Panc1 (cell line): Measurements from ENCODE around the gene EED. TPM values are rescaled to one million over a fixed set of nuclear protein-coding genes. Genes with fewer than 3 reads are reported as not detected.
"Not testable (repeated sequence)": the region's sequence is repeated elsewhere in the genome, so short reads cannot be mapped to it uniquely, and the experiment has no call there.

Source experiments
- ATAC-seq: fragments of 200-7000 bp; cut with Tn5 transposase; 2 replicates; pipeline ENCODE4 v1.9.1; 2020; ENCODE audit warnings: mild to moderate bottlenecking, moderate library complexity
- BruUV-seq: library from RNA; stranded (reverse); fragments of 400-500 nt; replicated peaks from 2 replicates; lab custom pipeline; 2021; lab: Mats Ljungman, UMichigan
- CTCF ChIA-PET: fragments of 300-600 bp; sonication (Branson Sonifier 250); formaldehyde crosslinking; loops from one replicate; lab custom pipeline; 2022; ENCODE audit warnings: antibody characterized with exemption; lab: Charles Lee
- POLR2A ChIA-PET: fragments of 300-600 bp; sonication (Branson Sonifier 250); formaldehyde crosslinking; loops from one replicate; lab custom pipeline; 2022; ENCODE audit warnings: antibody characterized with exemption; lab: Charles Lee
- DNase-seq: peaks from one replicate; pipeline ENCODE4 v3.0.0-alpha.2; 2010; ENCODE audit warnings: low read depth, low spot score
- H3K27ac ChIP-seq: 2 replicates; pipeline ENCODE4 v1.5.1; 2011; ENCODE audit warnings: mild to moderate bottlenecking, low read length, inconsistent platforms
- H3K27me3 ChIP-seq: fragments of 200-500 bp; sonication (Bioruptor generic); 2 replicates; pipeline ENCODE4 v1.6.0; 2014; ENCODE audit warnings: low read length, inconsistent platforms; ENCODE audit not compliant: control insufficient read depth, insufficient read depth
- H3K36me3 ChIP-seq: fragments of 200-500 bp; sonication (Bioruptor generic); 2 replicates; pipeline ENCODE4 v1.5.1; 2014; ENCODE audit warnings: inconsistent platforms, mild to moderate bottlenecking, low read length, moderate library complexity; ENCODE audit not compliant: control insufficient read depth, insufficient read depth
- H3K4me1 ChIP-seq: 2 replicates; pipeline ENCODE4 v1.5.1; 2011; ENCODE audit warnings: inconsistent platforms, mild to moderate bottlenecking, low read length, moderate library complexity; ENCODE audit not compliant: control insufficient read depth, insufficient read depth
- H3K4me3 ChIP-seq, 2 experiments: 2 replicates each; pipeline ENCODE4 v1.5.1; 2011 to 2012; ENCODE audit warnings: low read depth in 2 of 2, low read length in 2 of 2, mild to moderate bottlenecking in 2 of 2, inconsistent platforms in 1 of 2, moderate library complexity in 1 of 2
- H3K9me3 ChIP-seq: fragments of 200-500 bp; sonication (Bioruptor generic); 2 replicates; pipeline ENCODE4 v1.5.1; 2014; ENCODE audit warnings: low read depth, mild to moderate bottlenecking, inconsistent platforms, low read length, moderate library complexity; ENCODE audit not compliant: control insufficient read depth, insufficient read depth
- CTCF ChIP-seq: fragments of 450-650 bp; IDR thresholded peaks from 2 replicates; pipeline ENCODE4 v1.5.1; 2017; ENCODE audit warnings: mild to moderate bottlenecking
- POLR2AphosphoS5 ChIP-seq: IDR thresholded peaks from 2 replicates; pipeline ENCODE4 v1.6.1; 2012; ENCODE audit warnings: mild to moderate bottlenecking, low read depth, low read length, moderate library complexity
- REST ChIP-seq, 2 experiments: IDR thresholded peaks; 2 replicates each; pipeline ENCODE4 v1.6.1; 2011 to 2012; ENCODE audit warnings: low read depth in 2 of 2, control low read depth in 1 of 2, low read length in 1 of 2, mild to moderate bottlenecking in 1 of 2, moderate library complexity in 1 of 2; ENCODE audit not compliant: insufficient read depth in 1 of 2
- SIN3A ChIP-seq: IDR thresholded peaks from 2 replicates; pipeline ENCODE4 v1.6.1; 2012; ENCODE audit warnings: low read depth, mild to moderate bottlenecking, low read length, moderate library complexity, borderline replicate concordance; ENCODE audit not compliant: insufficient read depth
- TCF7L2 ChIP-seq: IDR thresholded peaks from 2 replicates; pipeline ENCODE4 v1.6.1; 2011; ENCODE audit warnings: mild to moderate bottlenecking, low read depth, low read length, inconsistent platforms
- in situ Hi-C: cut with HindIII; loops from 2 replicates; pipeline ENCODE4 v1.10.0; 2016; ENCODE audit warnings: low sequenced_read_pairs, low pct_unique_long_range_greater_than_20kb
- intact Hi-C: fragments of 100-400 bp; cut with micrococcal nuclease; formaldehyde crosslinking; loops from one replicate; pipeline ENCODE4 v1.10.0; 2022; ENCODE audit not compliant: unreplicated experiment
- total RNA-seq: library from RNA; stranded (reverse); gene quantifications from one replicate; pipeline ENCODE4 v1.2.1, GENCODE V29; 2021; ENCODE audit not compliant: unreplicated experiment

Gene EED
- total RNA-seq, 1 experiment from 2014 or later = 29.0 TPM

DNA sequence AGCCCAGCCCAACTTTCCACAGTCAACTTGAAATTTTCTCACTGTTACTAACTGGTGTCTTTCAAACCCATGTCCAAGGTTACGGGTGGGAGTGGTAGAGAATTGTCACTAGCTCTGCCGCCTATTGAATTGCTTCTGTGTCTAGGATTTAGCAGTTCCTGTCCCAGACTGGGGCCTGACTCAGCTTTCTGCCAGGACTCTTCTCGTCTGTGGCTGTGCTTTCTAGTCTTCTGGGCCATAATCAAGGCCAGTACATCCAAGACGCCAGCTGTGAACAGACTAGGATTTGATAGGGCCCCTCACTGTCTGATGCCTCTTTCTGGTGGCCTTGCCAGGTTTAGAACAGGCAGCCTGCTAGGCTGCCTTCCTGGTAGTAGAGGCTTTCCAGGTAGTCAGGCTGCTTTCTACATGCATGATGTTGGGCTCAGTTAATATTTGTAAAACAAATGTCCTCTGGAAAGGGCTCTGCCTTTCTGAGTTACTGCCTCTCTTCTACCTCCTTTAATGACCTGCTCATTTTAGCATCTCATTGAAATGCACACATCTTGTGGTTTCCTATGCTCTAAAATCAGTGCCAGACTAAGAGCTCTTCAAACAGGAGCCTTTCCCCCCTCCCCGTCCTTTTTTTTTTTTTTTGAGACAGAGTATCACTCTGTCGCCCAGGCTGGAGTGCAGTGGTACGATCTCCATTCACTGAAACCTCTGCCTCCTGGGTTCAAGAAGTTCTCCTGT lies 44.4 kb downstream of the EED start:
- CTCF ChIA-PET = interaction anchor here (0.7 kb wide), 1 partner anchor 21 kb away, joined by 4 read pairs; no protein-coding TSS in a partner anchor
- Histone ChIP-seq H3K4me3 (no peak overlapping the region), H3K27ac (no peak overlapping the region), H3K27me3 (no peaks in the 10 kb centered on the region), H3K4me1 (no peaks in the 10 kb centered on the region), H3K36me3 (no peaks in the 10 kb centered on the region), H3K9me3 (no peaks in the 10 kb centered on the region)
- BruUV-seq = no TSS peak
- TF ChIP-seq TCF7L2 (no peak), POLR2AphosphoS5 (no peak), CTCF (no peak), SIN3A (no peak), REST (IDR thresholded peaks at IDR 0.05; ENCODE audit: insufficient read depth in 1 of 2, low read depth in 2 of 2, low read length in 1 of 2) (no peak)
- intact Hi-C loops = no loop called here
- DNase-seq (no peak), ATAC-seq (peak; percentile 8; the same call in 1 of the 2 replicates)
- in situ Hi-C loops = no loop called here
- POLR2A ChIA-PET = no interaction called here

DNA sequence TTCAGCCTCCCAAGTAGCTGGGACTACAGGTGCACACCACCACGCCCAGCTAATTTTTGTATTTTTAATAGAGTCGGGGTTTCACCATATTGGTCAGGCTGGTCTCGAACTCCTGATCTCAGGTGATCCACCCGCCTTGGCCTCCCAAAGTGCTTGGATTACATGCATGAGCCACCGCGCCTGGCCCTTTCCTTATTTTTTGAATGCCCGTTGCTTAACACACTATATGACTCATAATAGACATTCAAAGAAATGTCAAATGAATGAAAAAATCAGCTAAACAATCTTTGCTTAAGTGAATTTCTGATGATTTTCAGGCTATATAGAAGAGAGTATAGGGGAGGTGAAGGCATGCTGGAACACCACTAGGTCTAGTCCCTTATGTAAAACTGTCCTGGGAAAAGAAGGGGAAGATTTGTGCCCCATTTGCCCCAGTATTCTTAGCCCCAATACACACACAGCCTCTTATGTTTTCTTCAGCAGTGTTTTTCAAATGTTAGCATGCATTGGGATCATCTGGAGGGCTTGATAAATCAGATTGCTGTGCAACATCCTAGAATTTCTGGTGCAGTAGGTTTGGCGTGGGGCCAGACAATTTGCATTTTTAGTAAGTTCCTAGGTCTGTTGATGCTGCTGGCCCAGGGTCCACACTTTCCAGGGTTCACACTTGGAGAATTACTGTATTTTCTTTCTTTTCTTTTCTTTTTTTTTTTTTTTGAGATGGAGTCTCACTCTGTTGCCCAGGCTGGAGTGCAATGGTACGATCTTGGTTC lies 45.1 kb downstream of the EED start:
- H3K27me3 ChIP-seq, POLR2A ChIA-PET, in situ Hi-C loops, ATAC-seq, H3K36me3 ChIP-seq, BruUV-seq, H3K4me1 ChIP-seq, DNase-seq, H3K4me3 ChIP-seq, H3K27ac ChIP-seq, H3K9me3 ChIP-seq: not testable (repeated sequence)
- CTCF ChIA-PET = interaction anchor here (0.7 kb wide), 1 partner anchor 22 kb away, joined by 4 read pairs; no protein-coding TSS in a partner anchor
- intact Hi-C loops = loop anchor here (5.0 to 10.0 kb wide), 2 partner anchors 345 to 432 kb away; partner anchors contain the start of gene CCDC83
